Dedifferentiated amniotic fluid mesenchymal stem cell (primary cell): ENCODE results near the gene CSNK2A1.
"Not testable (repeated sequence)": the region's sequence is repeated elsewhere in the genome, so short reads cannot be mapped to it uniquely, and the experiment has no call there.

Experiments used
- DNase-seq: peaks from one replicate; pipeline ENCODE4 v3.0.0-alpha.2; 2016; ENCODE audit errors: extremely low spot score

CSNK2A1 gene

DNA sequence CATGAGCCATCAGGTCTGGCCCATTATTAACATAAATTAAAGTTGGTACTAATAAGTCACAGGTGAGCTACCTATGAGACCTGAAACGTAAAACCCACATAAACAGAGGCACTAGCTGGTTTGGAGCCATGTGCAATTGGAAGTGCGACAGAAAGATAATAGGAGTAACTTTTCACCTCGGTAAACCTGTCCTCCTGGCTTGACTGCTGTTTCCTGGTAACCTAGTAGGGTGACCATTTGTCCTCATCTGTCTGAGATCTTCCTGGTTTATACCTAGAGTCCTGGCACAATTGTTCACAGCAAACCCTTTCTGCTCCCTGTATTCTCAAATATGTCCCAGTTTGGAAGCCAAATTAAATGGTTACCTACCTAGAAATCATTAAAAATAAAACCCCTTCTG is 88.6 kb downstream of the CSNK2A1 start:
- no peak for DNase-seq

DNA sequence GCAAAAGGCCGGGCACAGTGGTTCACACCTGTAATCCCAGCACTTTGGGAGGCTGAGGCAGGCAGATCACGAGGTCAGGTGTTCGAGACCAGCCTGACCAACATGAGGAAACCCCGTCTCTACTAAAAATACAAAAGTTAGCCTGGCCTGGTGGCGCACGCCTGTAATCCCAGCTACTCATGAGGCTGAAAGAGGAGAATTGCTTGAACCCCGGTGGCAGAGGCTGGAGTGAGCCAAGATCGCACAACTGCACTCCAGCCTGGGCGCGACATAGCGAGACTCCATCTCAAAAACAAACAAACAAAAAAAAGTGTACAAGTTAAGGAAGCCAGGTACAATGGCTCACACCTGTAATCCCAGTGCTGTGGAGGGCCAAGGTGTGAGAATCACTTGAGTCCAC is 91.6 kb downstream of the CSNK2A1 start:
- not testable (repeated sequence) for DNase-seq

DNA sequence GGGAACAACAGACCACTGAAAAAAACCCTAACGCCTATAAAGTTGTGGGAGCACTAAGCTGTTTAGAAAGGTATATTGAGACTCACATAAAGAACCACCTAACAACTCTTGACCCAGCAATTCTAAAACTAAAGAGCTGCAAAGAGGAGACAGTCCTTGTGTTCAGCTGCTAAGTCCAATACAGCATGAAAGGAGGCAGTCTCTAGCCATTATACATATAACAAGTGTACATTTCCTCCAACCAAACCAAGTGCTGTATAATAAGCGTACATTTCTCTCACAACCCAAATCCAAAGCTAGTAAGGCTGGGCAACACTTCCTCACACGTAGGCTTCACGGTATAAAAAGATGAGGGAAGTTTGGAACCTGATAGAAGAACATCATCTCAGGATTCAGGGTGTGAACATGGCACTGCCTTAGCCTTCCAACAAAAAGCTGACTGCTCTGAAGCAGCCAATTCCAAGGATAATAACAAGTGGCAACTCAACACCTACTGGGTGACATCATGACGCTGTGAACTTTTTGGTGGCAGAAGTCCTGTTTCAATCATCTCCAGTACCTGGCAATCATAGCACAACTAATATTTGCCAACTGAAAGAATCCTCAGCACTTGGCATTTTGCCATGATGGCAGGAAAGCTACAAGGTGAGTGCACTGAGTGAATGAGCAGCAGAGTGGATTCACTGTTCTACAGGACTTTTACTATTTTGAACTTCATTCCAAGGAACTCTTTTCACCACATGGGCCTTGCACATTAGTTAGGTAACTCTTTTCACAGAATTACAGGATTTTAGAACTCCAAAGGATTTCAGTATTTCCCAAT is 97.9 kb downstream of the CSNK2A1 start:
- no peak for DNase-seq

DNA sequence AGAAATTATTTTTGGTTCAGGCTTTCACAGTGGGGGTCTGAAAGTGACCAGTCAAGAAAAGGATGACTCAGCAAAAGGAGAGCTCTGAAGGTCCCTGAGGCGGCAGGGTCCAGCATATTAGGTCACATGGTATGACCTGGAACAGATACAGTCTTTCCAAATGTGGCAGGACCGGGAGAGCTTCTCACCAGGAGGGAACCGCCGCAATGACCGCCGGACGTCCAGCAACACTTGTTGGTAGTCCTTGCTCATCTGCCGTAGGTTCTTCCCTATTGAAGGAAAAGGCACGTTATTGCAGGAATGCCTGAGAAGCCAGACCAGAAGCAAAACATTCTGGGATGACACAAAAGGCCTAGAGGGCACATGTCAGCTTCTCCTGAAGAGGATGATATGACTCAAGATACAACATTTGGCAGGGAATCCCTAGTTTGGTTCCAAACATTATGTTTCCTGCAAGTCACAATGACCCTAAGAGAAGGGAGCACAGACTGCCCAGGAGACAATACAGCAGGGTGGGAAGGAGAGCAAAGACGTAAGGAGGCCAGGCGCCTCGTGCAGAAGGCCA is 98.6 kb downstream of the CSNK2A1 start:
- no peak for DNase-seq

DNA sequence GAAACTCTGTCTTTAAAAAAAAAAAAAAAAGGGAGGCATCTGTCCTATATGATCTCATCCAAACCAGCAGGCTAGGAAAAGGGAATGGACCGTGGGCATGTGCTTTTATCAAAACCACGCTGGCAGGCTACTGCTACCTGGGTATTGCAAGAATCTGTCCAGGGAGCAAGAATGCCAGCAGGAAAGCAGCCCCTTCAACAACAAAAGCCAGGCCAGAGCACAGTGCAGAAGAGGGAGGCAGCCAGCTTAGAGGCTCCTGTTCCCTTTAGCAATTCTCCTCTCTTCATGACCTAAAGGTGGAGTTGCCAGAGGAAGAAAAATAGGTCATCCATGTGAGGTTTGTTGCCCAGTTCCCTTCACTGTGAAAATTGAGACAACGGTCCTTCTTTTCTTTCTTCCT is 99.5 kb downstream of the CSNK2A1 start:
- no peak for DNase-seq

DNA sequence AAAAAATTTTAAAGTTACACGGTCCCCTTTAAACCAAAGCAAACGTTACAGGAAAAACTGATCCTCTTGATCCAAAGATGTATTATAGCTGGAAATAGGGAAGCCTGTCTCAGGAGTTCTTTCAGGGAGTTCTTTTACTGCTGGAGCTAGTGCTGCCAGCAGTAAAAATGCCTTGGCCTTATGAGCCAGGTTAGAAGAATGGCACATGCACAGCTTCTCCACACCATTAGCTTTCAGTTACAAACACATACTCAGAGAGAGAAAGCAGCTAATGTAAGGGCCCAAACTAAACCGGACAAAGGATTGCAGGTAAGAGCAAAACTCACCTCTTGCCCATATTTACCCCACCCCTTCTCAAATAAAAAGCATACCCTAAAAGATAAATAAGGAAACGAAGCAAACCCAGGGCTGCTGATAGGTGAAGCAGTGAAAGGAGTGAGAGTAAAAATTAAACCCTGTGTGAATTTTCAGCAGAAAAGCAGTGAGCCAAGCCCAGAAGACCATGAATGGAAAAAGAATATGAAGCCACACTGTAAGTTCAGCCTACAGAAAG is 100.3 kb downstream of the CSNK2A1 start:
- no peak for DNase-seq

DNA sequence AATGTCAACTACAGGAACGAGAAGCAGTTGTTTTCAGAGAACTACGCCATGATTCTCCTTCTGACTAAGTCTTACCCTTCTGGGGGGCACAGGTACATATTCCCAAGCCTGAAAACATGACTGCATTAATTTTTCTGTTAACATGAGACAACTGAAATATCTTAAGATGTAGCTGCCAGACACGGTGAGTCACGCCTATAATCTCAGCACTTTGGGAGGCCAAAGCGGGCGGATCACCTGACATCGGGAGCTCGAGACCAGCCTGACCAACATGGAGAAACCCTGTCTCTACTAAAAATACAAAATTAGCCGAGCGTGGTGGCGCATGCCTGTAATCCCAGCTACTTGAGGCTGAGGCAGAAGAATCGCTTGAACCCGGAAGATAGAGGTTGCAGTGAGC is 103.0 kb downstream of the CSNK2A1 start:
- no peak for DNase-seq

DNA sequence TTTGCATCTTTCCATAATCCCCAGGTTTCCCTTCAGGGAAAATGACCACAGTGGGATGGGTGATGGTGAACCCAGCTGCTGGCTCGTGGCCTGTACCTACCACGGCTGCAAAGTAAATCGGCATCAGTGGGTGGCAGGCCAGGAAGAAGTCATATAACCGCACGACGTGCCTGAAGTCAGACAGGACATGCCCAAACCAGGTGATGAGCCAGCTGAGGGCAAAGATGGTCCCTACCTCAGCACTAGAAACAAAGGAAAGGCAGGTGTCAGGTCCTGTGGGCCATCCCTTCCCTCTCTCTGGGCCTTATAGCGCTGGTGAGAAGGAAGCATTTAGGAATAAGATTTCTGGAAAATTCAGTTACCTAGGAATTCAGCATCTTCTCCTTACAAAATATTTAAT is 103.4 kb downstream of the CSNK2A1 start:
- DNase-seq: no peak

DNA sequence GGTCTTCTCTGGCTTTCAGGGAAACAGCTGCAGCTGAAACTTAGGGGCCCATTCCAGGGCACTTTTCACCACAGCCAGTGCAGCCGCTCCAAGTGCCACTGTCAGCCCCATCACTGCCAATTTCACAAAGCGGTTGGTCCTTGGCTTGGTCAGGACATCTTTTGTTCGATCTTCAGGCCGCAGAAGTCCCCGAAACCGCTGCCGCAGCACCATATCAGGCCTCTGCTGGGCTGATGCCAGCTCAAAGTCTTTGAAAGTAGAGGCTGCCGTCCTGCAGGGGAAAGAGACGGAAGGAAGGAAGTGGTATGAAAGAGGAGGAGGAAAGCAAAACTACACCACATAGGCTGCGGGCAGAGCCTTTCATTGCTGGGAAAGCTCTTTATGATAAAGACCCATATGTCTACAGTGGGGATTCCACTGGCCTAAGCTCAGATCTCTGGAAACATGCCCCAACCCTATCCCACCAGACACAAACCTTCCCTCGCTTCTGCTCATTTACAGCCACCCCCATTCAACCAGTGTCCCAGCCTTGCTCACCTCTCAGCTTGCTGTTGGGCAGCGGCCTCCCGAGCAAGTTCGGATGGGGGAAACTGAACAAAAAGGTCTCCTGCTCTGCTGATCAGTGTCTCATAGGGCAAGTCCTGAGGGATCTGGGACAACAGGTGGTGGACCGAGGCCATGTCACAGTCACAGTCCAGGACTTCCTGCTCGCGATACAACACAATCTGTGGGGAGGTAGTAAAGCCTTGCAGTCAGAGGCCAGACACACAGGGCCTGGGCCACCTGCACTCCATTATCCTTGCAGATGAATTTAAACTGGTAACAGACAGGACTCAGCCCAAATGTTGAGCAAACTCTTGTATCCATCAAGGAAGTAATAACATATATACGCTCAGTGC is 104.8 kb downstream of the CSNK2A1 start:
- DNase-seq: no peak

DNA sequence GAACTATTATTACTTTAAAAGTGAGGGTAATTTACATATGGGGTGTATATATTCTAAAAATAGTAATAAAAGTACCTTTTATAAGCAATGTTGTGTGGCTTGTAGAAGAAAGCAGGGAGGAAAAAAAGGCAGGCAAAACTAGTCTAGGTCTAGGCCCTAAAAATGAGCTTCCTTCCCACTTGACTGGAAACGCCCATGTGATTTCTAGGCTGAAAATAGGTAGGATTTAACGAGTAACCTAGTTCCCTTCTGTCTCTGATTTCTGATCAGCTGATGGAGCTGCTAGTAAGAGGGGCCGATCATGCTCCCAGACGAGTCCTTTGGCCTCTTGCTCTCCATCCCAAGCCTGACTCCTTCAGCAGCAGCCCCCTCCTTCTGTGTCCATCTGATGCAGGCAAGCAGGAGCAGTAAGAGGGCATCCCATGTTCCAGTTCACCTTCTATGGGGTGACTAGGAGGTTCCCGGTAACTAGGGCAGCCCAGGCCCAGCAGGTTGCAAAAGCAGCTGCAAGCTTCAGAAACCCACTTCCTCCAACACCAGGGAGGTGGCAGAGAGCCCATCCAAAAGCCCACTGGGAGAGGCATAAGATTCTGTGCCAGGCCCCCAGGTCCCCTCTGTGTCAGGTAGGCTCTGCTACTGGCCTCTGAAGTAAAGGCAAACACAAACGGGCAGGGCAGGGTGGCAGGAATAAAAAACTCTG is 105.7 kb downstream of the CSNK2A1 start:
- no peak for DNase-seq

DNA sequence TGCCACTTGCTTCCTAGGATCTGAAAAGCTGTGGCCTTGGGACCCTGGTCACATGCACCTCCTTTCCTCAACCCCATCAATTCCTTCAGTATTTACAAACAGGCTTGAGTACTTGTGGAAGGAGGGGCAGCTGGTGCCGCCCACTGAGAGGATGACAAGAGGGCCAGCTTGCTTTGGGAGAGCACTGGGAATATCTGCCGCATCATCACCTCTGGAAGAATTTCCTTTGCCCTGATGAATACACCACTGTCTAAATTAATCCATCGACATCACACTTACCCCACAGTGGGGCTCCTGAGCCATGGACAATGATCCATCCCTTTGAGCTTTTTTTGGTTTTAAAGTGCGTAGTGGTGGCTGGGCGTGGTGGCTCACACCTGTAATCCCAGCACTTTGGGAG is 107.1 kb downstream of the CSNK2A1 start:
- no peak for DNase-seq

DNA sequence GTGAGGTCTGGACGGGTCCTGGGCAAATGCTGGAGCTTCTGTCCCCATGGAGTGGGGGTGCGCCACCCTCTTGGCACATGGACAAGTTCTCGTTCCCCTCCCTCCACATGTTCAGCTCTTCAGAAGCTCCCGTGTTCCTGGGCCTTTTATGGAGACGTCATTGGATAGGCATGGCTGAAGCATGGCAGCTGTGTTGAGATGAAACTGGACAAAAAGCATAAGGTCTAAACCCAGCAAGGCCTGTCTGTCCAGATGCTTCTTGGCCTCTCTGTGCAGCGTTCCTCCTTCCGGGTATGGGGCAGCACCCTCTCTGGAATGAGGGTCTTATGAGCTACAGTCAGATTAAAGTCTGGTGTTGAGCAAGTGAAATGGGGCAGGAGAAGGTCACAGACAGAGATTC is 108.0 kb downstream of the CSNK2A1 start:
- DNase-seq: no peak

DNA sequence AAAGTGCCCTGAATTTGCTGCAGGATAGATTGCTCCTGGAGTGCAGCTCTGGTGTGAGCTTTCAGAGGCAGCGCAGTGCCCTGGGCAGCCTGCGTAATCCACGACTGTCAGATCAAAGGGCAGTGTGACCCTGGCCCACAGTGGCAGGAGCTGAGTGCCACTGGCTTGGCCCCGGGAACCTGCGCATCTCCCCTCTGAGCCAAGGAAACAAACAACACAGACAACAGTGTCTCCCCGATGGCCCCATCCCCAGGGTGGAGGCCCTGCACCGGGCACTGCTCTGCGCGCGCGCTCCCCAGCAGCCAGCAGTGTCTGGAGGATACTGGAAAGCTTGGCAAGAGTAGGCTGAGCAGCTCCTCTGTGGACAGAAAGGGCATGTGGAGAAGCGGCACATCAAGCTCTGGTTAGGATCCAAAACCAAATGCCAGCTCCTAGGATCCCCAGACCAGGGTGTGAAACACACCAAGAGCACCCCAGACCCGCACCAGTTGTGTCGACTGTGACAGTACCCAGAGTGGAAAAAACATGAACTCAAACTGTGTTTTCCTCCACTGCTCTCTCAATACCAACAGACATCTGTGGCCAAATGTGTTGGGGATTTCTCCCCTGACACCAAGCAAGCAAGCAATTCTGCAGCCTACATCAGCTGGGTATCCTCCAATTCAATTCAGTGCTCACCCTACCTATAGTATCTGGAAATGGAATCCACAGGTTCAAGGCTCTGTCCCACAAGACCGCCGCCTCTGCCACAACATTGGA is 108.8 kb downstream of the CSNK2A1 start:
- DNase-seq: no peak

DNA sequence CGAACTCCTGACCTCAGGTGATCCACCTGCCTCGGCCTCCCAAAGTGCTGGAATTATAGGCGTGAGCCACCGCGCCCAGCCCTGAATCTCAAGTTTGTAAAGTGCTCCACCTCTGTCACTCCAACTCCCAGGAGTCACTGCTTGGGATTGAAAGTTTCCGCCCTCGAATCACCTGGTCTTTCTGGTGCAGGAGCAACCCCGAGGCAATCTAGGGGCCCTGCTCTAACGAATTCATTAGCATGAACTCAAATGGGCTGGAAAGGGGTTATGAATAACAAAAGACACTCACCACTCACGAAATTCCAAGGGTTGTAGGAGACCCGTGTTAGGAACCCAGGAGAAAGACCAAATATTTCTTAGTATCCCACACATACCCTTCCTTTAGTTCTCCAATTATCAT is 109.4 kb downstream of the CSNK2A1 start:
- no peak for DNase-seq

DNA sequence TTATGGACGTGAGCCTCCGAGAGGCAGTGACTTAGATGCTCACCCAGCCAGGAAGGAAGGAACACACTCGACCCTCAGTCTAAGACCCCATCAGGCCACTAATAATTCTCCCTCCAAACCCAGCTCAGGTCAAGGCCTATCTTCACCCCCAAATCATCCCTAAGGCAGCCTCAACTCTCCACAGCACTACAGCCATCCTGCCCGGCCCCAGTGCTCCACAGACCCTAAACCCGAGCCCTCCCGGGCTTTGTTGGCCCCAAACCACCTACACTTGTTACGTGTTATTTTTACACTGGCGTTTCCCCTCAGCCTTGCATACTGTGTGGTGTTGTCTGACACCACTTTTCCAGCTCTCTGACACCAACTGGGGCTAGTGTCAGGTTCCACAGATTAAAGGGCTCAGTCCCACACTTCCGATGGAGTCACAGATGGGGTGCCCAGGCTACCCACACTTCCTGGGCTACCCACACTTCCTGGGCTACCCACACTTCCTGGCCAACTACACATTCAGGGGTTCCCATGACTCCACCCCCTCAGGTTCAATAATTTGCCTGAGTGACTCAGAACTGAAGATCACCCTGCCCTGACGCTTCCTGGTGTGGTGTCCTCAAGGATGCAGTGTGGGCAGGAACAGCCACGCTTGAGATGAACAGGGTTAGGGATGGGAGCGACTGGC is 110.2 kb downstream of the CSNK2A1 start:
- no peak for DNase-seq

DNA sequence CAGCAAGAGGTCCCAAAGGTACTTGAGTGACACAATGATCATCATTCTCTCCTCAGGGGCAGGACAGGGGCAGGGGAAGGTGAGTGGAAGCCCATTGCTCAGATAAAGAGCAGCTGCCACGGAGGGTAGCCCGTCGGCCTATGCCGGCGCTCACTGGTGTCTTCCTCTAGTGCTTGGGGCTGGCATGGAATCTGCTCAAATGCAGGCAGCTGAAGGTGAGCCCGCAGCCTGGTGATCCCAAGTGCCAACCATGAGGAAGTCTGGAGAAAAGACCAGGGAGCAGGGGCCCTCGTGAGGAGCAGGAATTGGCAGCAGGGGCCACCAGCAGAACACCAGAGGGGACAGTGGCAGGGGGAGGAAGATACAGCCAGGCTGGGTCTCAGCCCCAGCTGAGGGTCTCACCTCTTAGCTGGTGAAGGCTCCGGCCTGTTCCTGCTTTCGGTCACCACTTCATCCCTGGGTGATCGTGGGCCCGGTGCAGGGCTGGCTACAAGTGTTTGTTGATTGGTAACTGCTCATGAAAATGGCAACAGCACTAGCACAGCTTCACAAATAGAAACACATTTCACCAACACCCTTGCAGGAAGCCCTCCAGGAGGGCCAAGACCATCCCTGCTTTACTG is 110.8 kb downstream of the CSNK2A1 start:
- DNase-seq: no peak

DNA sequence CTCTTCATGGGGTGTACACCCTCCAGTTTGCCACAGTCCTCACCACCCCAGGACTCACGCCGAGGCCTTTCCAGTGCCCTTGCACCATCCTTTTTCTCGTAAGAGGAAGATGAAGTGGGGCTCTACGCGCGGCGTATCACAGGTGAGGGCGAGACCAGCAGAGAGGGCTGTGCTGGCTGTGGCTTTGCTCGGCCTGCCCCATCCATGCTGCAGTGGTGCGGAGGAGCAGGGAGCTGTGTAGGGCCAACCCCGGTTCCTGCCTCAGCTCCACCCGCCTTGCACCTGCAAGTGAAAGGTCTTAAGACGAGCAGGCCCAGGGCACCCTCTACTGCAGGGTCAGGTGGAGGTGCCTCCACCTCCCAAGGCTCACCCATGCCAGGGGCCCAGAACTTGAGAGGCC is 111.4 kb downstream of the CSNK2A1 start:
- DNase-seq: no peak

DNA sequence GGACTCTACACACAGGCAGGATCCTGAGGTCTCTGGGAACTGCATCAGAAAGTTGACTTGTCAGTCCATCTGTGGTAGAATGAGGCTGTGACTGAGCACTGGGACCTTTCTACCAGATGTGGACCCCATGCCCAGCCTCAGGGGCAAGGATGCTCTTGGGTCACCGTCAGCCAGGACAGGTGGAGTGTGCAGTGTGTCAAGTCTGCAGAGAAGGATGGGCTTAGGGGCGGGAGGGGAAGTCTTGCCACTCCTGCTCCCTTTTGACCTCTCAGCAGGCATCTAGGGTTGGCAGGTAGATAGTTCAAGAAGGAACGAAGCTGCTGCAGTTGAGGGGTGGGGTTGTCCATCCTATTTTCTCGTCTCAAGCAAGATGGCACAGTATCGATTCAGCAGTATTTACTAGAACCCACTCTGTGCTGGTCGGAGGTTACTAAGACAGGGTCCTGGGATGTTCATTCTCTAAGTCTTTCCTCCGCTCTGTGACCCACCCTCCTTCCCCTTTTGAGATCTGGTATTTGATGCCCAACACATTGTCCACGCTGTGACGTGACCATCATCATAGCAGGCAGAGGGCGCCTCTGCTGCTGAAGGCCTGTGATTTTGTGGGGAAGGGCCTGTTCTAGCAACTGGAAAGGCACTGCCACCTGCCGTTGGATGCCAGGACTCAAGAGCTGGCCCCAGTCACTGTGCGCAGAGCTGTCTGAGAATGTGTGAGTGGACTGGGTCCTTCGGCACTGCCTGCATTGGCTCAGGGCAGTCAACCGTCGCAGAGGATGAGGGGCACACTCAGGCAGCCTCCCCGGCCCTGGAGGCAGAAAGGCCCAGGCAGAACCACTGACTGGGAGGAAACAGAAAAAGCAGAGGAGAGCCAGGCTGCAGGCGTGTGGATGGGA is 112.3 kb downstream of the CSNK2A1 start:
- DNase-seq: peak; percentile 18
